H1 (cell line): ENCODE results near the gene PRR5. TPM values are rescaled to one million over a fixed set of nuclear protein-coding genes. Genes with fewer than 3 reads are reported as not detected.

ENCODE experiments used
- CTCF ChIA-PET: fragments of 300-600 bp; sonication (Branson Sonifier 250); formaldehyde crosslinking; loops from one replicate; lab custom pipeline; 2021; ENCODE audit not compliant: partially characterized antibody; lab: Charles Lee
- POLR2A ChIA-PET: fragments of 300-600 bp; sonication (Branson Sonifier 250); formaldehyde crosslinking; loops from one replicate; lab custom pipeline; 2021; ENCODE audit warnings: inconsistent platforms; ENCODE audit not compliant: partially characterized antibody; lab: Charles Lee
- DNase-seq, 2 experiments: peaks; one replicate each; pipeline versions ENCODE4 v3.0.0 to v3.0.0-alpha.2; 2010 to 2022; ENCODE audit warnings: low spot score in 2 of 2, low read depth in 1 of 2, mixed read lengths in 1 of 2
- FAIRE-seq: peaks from 2 replicates; lab custom pipeline; 2011; peaks lifted over from hg19 to GRCh38; lab: Jason Lieb, UNC
- H2AFZ ChIP-seq: 2 replicates; pipeline ENCODE4 v1.8.1; 2012; ENCODE audit warnings: low read length, inconsistent platforms
- H2AK5ac ChIP-seq: 2 replicates; pipeline ENCODE4 v1.6.1; 2013; ENCODE audit warnings: low read depth, low read length
- H2BK120ac ChIP-seq: replicated peaks from 2 replicates; pipeline ENCODE3; 2013; ENCODE audit warnings: low read depth, low read length, inconsistent platforms
- H2BK12ac ChIP-seq: 2 replicates; pipeline ENCODE4 v1.6.1; 2013; ENCODE audit warnings: low read depth, low read length
- H2BK15ac ChIP-seq: 2 replicates; pipeline ENCODE4 v1.6.1; 2013; ENCODE audit warnings: low read length
- H2BK20ac ChIP-seq: 2 replicates; pipeline ENCODE4 v1.6.1; 2013; ENCODE audit warnings: low read length
- H2BK5ac ChIP-seq: 2 replicates; pipeline ENCODE4 v1.6.1; 2013; ENCODE audit warnings: low read depth, low read length
- H3K14ac ChIP-seq: 2 replicates; pipeline ENCODE4 v1.6.1; 2013; ENCODE audit warnings: inconsistent platforms; ENCODE audit not compliant: insufficient read length
- H3K18ac ChIP-seq: 2 replicates; pipeline ENCODE4 v1.6.1; 2013; ENCODE audit warnings: low read length; ENCODE audit errors: extremely low read depth
- H3K23ac ChIP-seq: 2 replicates; pipeline ENCODE4 v1.6.1; 2013; ENCODE audit warnings: inconsistent platforms; ENCODE audit not compliant: insufficient read length
- H3K23me2 ChIP-seq: 2 replicates; pipeline ENCODE4 v1.6.1; 2013; ENCODE audit warnings: low read depth, low read length
- H3K27ac ChIP-seq: 2 replicates; pipeline ENCODE4 v1.6.1; 2011; ENCODE audit warnings: low read depth, low read length, inconsistent platforms
- H3K27me3 ChIP-seq, 4 experiments: replicated peaks in 1 of 4; 1 replicate in 1 of 4; 2 replicates in 3 of 4; pipeline versions ENCODE4 v1.6.1 to v1.8.1; 2011 to 2013; ENCODE audit warnings: low read length in 3 of 4, mild to moderate bottlenecking in 3 of 4, inconsistent platforms in 2 of 4, mixed read lengths in 2 of 4, moderate library complexity in 1 of 4; ENCODE audit not compliant: control insufficient read depth in 3 of 4, insufficient read depth in 3 of 4; ENCODE audit errors: extremely low read depth in 1 of 4
- H3K36me3 ChIP-seq, 4 experiments: 2 replicates each; pipeline versions ENCODE4 v1.6.1 to v1.8.1; 2011 to 2013; ENCODE audit warnings: mild to moderate bottlenecking in 4 of 4, low read length in 3 of 4, moderate library complexity in 2 of 4, control low read depth in 1 of 4, inconsistent platforms in 1 of 4; ENCODE audit not compliant: insufficient read depth in 4 of 4, control insufficient read depth in 2 of 4
- H3K4ac ChIP-seq: replicated peaks from 2 replicates; pipeline ENCODE3; 2013; ENCODE audit warnings: low read length, low read depth, mixed read lengths, inconsistent platforms; ENCODE audit not compliant: insufficient read length
- H3K4me1 ChIP-seq, 4 experiments: replicated peaks in 1 of 4; 1 replicate in 1 of 4; 2 replicates in 3 of 4; pipeline versions ENCODE4 v1.6.1 to v1.8.1; 2011 to 2013; ENCODE audit warnings: low read length in 3 of 4, inconsistent platforms in 2 of 4, mixed read lengths in 1 of 4; ENCODE audit not compliant: insufficient read depth in 4 of 4, control insufficient read depth in 3 of 4
- H3K4me2 ChIP-seq, 2 experiments: 2 replicates each; pipeline versions ENCODE4 v1.6.1 to v1.8.1; 2011 to 2013; ENCODE audit warnings: low read depth in 2 of 2, low read length in 2 of 2, control low read depth in 1 of 2, inconsistent platforms in 1 of 2, mild to moderate bottlenecking in 1 of 2; ENCODE audit not compliant: insufficient read depth in 1 of 2
- H3K4me3 ChIP-seq, 4 experiments: fragments of 200-600, 300-600 bp in 1 of 4; sonication (generic), shearing (Covaris generic), sonication (Bioruptor Twin) in 1 of 4; 2 replicates each; pipeline versions ENCODE4 v1.5.1 to v1.8.1; 2011 to 2016; ENCODE audit warnings: low read length in 4 of 4, low read depth in 3 of 4, control low read depth in 2 of 4, inconsistent platforms in 2 of 4, mild to moderate bottlenecking in 2 of 4, mixed read lengths in 1 of 4, moderate library complexity in 1 of 4; ENCODE audit not compliant: insufficient read depth in 2 of 4; ENCODE audit errors: extremely low read depth in 1 of 4
- H3K56ac ChIP-seq: replicated peaks from 2 replicates; pipeline ENCODE3; 2013; ENCODE audit warnings: low read depth, mild to moderate bottlenecking, mixed read lengths, low read length, inconsistent platforms; ENCODE audit not compliant: insufficient read length
- H3K79me1 ChIP-seq: 2 replicates; pipeline ENCODE4 v1.6.1; 2013; ENCODE audit warnings: low read depth, low read length, control low read depth
- H3K79me2 ChIP-seq, 2 experiments: 2 replicates each; pipeline versions ENCODE4 v1.6.1 to v1.8.1; 2012 to 2013; ENCODE audit warnings: low read length in 2 of 2, mild to moderate bottlenecking in 2 of 2, inconsistent platforms in 1 of 2; ENCODE audit not compliant: insufficient read depth in 2 of 2, control insufficient read depth in 1 of 2
- H3K9ac ChIP-seq, 4 experiments: replicated peaks in 1 of 4; 1 replicate in 1 of 4; 2 replicates in 3 of 4; pipeline versions ENCODE4 v1.6.1 to v1.8.1; 2011 to 2013; ENCODE audit warnings: low read depth in 3 of 4, low read length in 3 of 4, control low read depth in 2 of 4, mild to moderate bottlenecking in 2 of 4, moderate library complexity in 2 of 4, inconsistent platforms in 1 of 4; ENCODE audit errors: extremely low read depth in 1 of 4
- H3K9me3 ChIP-seq, 2 experiments: 2 replicates each; pipeline versions ENCODE4 v1.6.1 to v1.8.1; 2012 to 2013; ENCODE audit warnings: mild to moderate bottlenecking in 2 of 2, moderate library complexity in 2 of 2, control low read depth in 1 of 2, inconsistent platforms in 1 of 2, low read depth in 1 of 2, low read length in 1 of 2, mixed read lengths in 1 of 2; ENCODE audit not compliant: insufficient read depth in 2 of 2
- H4K20me1 ChIP-seq, 2 experiments: replicated peaks in 1 of 2; 2 replicates each; pipeline versions ENCODE3 to v1.8.1; 2011 to 2013; ENCODE audit warnings: inconsistent platforms in 2 of 2, low read length in 2 of 2, mild to moderate bottlenecking in 1 of 2; ENCODE audit not compliant: insufficient read depth in 2 of 2, control insufficient read depth in 1 of 2
- H4K5ac ChIP-seq: 2 replicates; pipeline ENCODE4 v1.6.1; 2013; ENCODE audit warnings: low read length, low read depth, mixed read lengths, inconsistent platforms; ENCODE audit not compliant: insufficient read length
- H4K8ac ChIP-seq: 2 replicates; pipeline ENCODE4 v1.8.0; 2013; ENCODE audit warnings: mild to moderate bottlenecking, moderate library complexity, low read length, inconsistent platforms; ENCODE audit not compliant: insufficient read depth; ENCODE audit errors: extremely low read depth
- H4K91ac ChIP-seq: replicated peaks from 2 replicates; pipeline ENCODE3; 2013; ENCODE audit warnings: low read length, mixed read lengths, inconsistent platforms; ENCODE audit not compliant: insufficient read length
- EGR1 ChIP-seq: IDR thresholded peaks from 2 replicates; pipeline ENCODE4 v1.6.1; 2011; ENCODE audit warnings: low read depth, low read length, borderline replicate concordance
- FOSL1 ChIP-seq: IDR thresholded peaks from 2 replicates; pipeline ENCODE4 v1.6.1; 2011; ENCODE audit warnings: mild to moderate bottlenecking, low read depth, low read length, moderate library complexity; ENCODE audit not compliant: insufficient read depth
- SP4 ChIP-seq: IDR thresholded peaks from 2 replicates; pipeline ENCODE4 v1.6.1; 2012; ENCODE audit warnings: low read length, inconsistent platforms
- WGBS, 2 experiments: shearing (Covaris generic) in 1 of 2; methylation state at CpG; one replicate each; pipeline versions ENCODE4 v1.1.6 to v1.1.7; 2013 to 2015; ENCODE audit warnings: low lambda C conversion rate in 2 of 2, mixed read lengths in 2 of 2, inconsistent platforms in 1 of 2, low coverage in 1 of 2, missing lambda C conversion rate in 1 of 2; ENCODE audit not compliant: insufficient replicate concordance in 2 of 2, insufficient coverage in 1 of 2, insufficient read length in 1 of 2; ENCODE audit errors: extremely low coverage in 1 of 2, missing lambda C conversion rate in 1 of 2; 5-methylcytosine and 5-hydroxymethylcytosine counted together
- polyA plus RNA-seq, 7 experiments: library from polyadenylated mRNA; depleted of rRNA in 3 of 7; stranded (reverse) in 5 of 7; unstranded in 2 of 7; fragments of >200 nt in 5 of 7; fragments of 200-250 nt in 2 of 7; gene quantifications; 1 replicate in 5 of 7; 2 replicates in 1 of 7; 4 replicates in 1 of 7; pipeline versions ENCODE4 v1.2.1 to v1.2.3, GENCODE V29; 2011 to 2013; ENCODE audit warnings: missing spikeins in 2 of 7, mixed read lengths in 2 of 7
- total RNA-seq: library from RNA; stranded (reverse); fragmentation: NEBNext Ultra II Directional; extraction: Animal tissue kit (Norgen Biotek cat#: 25700); gene quantifications from 2 replicates; pipeline ENCODE4 v1.2.1, GENCODE V29; 2021

PRR5 gene
- total and polyA plus RNA-seq, 2 of the 8 experiments (the other 6 are each of a cell fraction or from before 2014, with no cell fraction given) = 16.5 to 25.7 TPM

DNA sequence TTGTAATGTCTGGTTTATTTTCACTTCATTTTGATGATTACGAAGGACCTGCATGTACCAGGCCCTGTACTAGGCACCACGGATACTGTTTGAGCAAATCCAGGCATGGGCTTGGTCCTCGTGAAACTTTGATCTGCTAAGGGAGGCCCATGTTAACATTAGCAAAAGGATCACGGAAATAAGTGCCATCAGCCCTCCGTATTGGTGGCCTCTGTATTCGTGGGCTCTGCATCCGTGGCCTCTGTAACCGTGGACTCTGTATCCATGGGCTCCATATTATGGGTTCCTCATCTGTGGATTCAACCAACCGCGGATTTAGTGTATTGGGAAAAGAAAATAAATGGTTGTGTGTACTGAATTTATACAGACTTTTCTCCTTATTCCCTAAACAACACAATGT, 59.0 kb downstream of the PRR5 start:
- Histone ChIP-seq H2BK15ac (no peak overlapping the region), H2BK5ac (no peak overlapping the region), H4K8ac (no peak overlapping the region), H2BK120ac (no peak overlapping the region), H2BK12ac (no peak overlapping the region), H3K9ac (no peak overlapping the region), H2BK20ac (no peak overlapping the region), H3K4me3 (no peak overlapping the region), H3K4me2 (no peak overlapping the region), H2AK5ac (no peak overlapping the region), H3K79me2 (peaks cover 0 to 62% of the 10 kb centered on the region in 2 experiments; a peak in 2 of 4 replicates), H3K4me1 (peaks cover 1 to 9% (median 2%) of the 10 kb centered on the region in 4 experiments; a peak in 5 of 7 replicates), H2AFZ (no peak overlapping the region), H4K91ac (no peak overlapping the region), H3K23ac (no peak overlapping the region), H3K56ac (no peak overlapping the region), H3K27me3 (no peaks in the 10 kb centered on the region), H3K79me1 (peaks cover 3% of the 10 kb centered on the region; the same call in 1 of the 2 replicates), H3K9me3 (no peaks in the 10 kb centered on the region), H3K18ac (no peak overlapping the region), H4K5ac (no peak overlapping the region)
- DNase-seq (no peak), FAIRE-seq (no peak)
- ChIA-PET CTCF (interaction anchor here (1.9 kb wide), 2 partner anchors 26 kb away, joined by 5 read pairs; no protein-coding TSS in a partner anchor), POLR2A (no interaction called here)
- WGBS, 2 experiments = 86% methylated on average over 10 of the region's 10 CpGs; no CpG with 5 or more reads in 1 of the 2 experiments
- TF ChIP-seq FOSL1 = peak; percentile 67; the same call in 1 of the 2 replicates
- TF ChIP-seq EGR1 = peak; percentile 92
- TF ChIP-seq SP4 = no peak
- TF ChIP-seq, all 59 proteins: peak for 2
- H3K23me2 ChIP-seq = no peaks in the 10 kb centered on the region
- H4K20me1 ChIP-seq = peaks cover 10 to 13% of the 10 kb centered on the region in 2 experiments
- no peak overlapping the region for H3K14ac ChIP-seq
- H3K36me3 ChIP-seq = no peaks in the 10 kb centered on the region
- no peak overlapping the region for H3K27ac ChIP-seq
- no peak overlapping the region for H3K4ac ChIP-seq
